Lower leg skin (tissue), 3 donors: Measurements from ENCODE around the gene CALN1.

ENCODE experiments used
- POLR2A ChIP-seq, 2 donors: fragments of 450-650 bp; IDR thresholded peaks; one replicate each; pipeline ENCODE4 v1.6.1; 2016 to 2017; ENCODE audit warnings: antibody characterized with exemption in 2 of 2, mild to moderate bottlenecking in 1 of 2, moderate library complexity in 1 of 2
- TF ChIP-seq, protein P1 (sequence below), 3 donors: fragments of 450-650 bp; IDR thresholded peaks; one replicate each; pipeline ENCODE4 v1.5.1; 2016; ENCODE audit warnings: antibody characterized with exemption in 3 of 3, mild to moderate bottlenecking in 3 of 3, moderate library complexity in 2 of 3

DNA sequence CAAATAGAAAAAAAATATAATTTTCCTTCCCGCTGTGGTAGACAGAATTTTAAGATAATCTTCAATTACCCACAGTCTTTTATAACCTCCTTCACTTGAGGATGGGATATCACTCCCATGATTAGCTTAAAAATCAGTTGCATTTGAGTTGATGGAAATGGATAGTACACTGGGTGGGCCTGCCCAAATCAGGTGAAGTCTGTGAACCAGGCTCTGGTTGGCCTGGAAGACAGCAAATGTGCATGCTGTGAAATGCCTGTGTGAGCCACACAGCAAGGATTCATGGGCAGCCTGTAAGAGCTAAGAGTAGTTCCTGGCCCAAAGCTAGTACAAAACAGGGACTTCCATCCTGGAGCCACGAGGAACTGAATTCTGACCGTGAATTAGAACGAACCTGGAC lies 548.0 kb downstream of the CALN1 start:
- TF ChIP-seq, protein P1, sequence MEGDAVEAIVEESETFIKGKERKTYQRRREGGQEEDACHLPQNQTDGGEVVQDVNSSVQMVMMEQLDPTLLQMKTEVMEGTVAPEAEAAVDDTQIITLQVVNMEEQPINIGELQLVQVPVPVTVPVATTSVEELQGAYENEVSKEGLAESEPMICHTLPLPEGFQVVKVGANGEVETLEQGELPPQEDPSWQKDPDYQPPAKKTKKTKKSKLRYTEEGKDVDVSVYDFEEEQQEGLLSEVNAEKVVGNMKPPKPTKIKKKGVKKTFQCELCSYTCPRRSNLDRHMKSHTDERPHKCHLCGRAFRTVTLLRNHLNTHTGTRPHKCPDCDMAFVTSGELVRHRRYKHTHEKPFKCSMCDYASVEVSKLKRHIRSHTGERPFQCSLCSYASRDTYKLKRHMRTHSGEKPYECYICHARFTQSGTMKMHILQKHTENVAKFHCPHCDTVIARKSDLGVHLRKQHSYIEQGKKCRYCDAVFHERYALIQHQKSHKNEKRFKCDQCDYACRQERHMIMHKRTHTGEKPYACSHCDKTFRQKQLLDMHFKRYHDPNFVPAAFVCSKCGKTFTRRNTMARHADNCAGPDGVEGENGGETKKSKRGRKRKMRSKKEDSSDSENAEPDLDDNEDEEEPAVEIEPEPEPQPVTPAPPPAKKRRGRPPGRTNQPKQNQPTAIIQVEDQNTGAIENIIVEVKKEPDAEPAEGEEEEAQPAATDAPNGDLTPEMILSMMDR (IDR thresholded peaks at IDR 0.05), result no peak
- no peak for TF ChIP-seq POLR2A (IDR thresholded peaks at IDR 0.05)
